ENCODE results near the gene B4GALT3.
A peak's percentile ranks its signal among the peaks of the same experiment; 100 is the strongest.

B4GALT3 gene

GRCh38 chr1:161185732-161186311 lies 8.5 kb upstream of the B4GALT3 start:
- no peak for DNase-seq

GRCh38 chr1:161185282-161185682 lies 8.0 kb upstream of the B4GALT3 start:
- peak; percentile 80 for DNase-seq

GRCh38 chr1:161182214-161182613 lies 4.9 kb upstream of the B4GALT3 start:
- peak; percentile 77 for DNase-seq

GRCh38 chr1:161180639-161181038 lies 3.3 kb upstream of the B4GALT3 start:
- no peak for DNase-seq

- DNase-seq, result no peak
These were observed 2.4 kb upstream of the B4GALT3 start for GRCh38 chr1:161179698-161180097.

GRCh38 chr1:161177936-161178244 lies 583 bp upstream of the B4GALT3 start:
- no peak for DNase-seq

- no peak for DNase-seq
These were observed 717 bp downstream of the B4GALT3 start for GRCh38 chr1:161176468-161177111.

- DNase-seq, result no peak
These were observed 1.4 kb downstream of the B4GALT3 start for GRCh38 chr1:161175771-161176453.

- DNase-seq, result no peak
These were observed 2.4 kb downstream of the B4GALT3 start for GRCh38 chr1:161174911-161175310.

GRCh38 chr1:161173711-161174110 lies 3.6 kb downstream of the B4GALT3 start:
- DNase-seq, result no peak

GRCh38 chr1:161172776-161173376 lies 4.4 kb downstream of the B4GALT3 start:
- no peak for DNase-seq

- DNase-seq, result no peak
These were observed 5.0 kb downstream of the B4GALT3 start for GRCh38 chr1:161172349-161172748.

- no peak for DNase-seq
These were observed 5.6 kb downstream of the B4GALT3 start for GRCh38 chr1:161171696-161172095.

- DNase-seq, result no peak
These were observed 6.1 kb downstream of the B4GALT3 start for GRCh38 chr1:161171191-161171590.

- no peak for DNase-seq
These were observed 8.4 kb downstream of the B4GALT3 start for GRCh38 chr1:161168906-161169305.

- DNase-seq, result no peak
These were observed 10.4 kb downstream of the B4GALT3 start for GRCh38 chr1:161166669-161167548.

GRCh38 chr1:161165742-161166668 lies 11.3 kb downstream of the B4GALT3 start, which contains the start of gene PPOX:
PPOX (plus strand) TSS chr1:161166426; CDS start chr1:161166848, 422 bp downstream.
- peak; percentile 95 for DNase-seq

- DNase-seq, result no peak
These were observed 12.3 kb downstream of the B4GALT3 start for GRCh38 chr1:161164901-161165610.

- DNase-seq, result no peak
These were observed 13.5 kb downstream of the B4GALT3 start for GRCh38 chr1:161163793-161164192.

- no peak for DNase-seq
These were observed 14.5 kb downstream of the B4GALT3 start for GRCh38 chr1:161162806-161163205.

GRCh38 chr1:161162052-161162451 lies 15.3 kb downstream of the B4GALT3 start:
- no peak for DNase-seq
